Measurements from ENCODE around the gene FLNA.

DNA sequence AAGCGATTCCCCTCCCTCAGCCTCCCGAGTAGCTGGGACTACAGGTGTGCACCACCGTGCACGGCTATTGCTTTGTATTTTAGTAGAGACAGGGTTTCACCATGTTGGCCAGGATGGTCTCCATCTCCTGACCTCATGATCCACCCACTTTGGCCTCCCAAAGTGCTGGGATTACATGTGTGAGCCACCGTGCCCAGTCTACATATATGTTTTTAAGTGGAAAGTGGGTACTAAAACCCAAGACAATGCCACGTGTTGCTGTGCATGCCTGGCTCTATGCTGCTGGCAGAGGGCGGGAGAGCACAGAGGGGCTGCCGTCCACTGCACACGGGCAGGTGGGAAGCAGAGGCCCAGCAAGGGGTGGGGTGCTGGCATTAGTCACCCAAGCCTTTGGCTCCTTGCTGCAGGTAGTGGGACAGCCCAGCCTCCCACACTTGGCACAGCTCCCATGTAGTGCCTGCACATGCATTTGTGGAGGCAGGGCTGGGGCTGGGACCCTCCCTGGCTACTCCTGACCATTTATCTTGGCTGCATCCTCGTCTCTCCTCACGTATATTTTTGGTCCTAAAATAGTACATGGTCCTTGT lies 8.1 kb upstream of the FLNA start:
- TF ChIP-seq TBL1XR1 (IDR thresholded peaks at IDR 0.05; ENCODE audit: low read depth, low read length) (no peak), POLR2A (IDR thresholded peaks at IDR 0.05; ENCODE audit: low read depth, low read length) (peak; percentile 31; the same call in 1 of the 2 replicates), ZNF217 (IDR thresholded peaks at IDR 0.05) (no peak)
- TF ChIP-seq, protein P1, sequence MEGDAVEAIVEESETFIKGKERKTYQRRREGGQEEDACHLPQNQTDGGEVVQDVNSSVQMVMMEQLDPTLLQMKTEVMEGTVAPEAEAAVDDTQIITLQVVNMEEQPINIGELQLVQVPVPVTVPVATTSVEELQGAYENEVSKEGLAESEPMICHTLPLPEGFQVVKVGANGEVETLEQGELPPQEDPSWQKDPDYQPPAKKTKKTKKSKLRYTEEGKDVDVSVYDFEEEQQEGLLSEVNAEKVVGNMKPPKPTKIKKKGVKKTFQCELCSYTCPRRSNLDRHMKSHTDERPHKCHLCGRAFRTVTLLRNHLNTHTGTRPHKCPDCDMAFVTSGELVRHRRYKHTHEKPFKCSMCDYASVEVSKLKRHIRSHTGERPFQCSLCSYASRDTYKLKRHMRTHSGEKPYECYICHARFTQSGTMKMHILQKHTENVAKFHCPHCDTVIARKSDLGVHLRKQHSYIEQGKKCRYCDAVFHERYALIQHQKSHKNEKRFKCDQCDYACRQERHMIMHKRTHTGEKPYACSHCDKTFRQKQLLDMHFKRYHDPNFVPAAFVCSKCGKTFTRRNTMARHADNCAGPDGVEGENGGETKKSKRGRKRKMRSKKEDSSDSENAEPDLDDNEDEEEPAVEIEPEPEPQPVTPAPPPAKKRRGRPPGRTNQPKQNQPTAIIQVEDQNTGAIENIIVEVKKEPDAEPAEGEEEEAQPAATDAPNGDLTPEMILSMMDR (IDR thresholded peaks at IDR 0.05 in 2 of 3, conservative IDR thresholded peaks at IDR 0.05 in 1 of 3; ENCODE audit: control insufficient read depth in 2 of 3, extremely low read depth in 1 of 3, insufficient read depth in 1 of 3, low read depth in 3 of 3, low read length in 3 of 3): no peak

Measured in GM12878 (cell line).